ENCODE data around the gene PARVA.

The PARVA gene

GRCh38 chr11:12544986-12545775, 167.8 kb downstream of the PARVA start:
- DNase-seq, result no peak

GRCh38 chr11:12546122-12546521, 168.8 kb downstream of the PARVA start:
- DNase-seq, result no peak

- no peak for DNase-seq
Observed at GRCh38 chr11:12546660-12547059, 169.3 kb downstream of the PARVA start.

GRCh38 chr11:12547953-12548650, 170.7 kb downstream of the PARVA start:
- no peak for DNase-seq

GRCh38 chr11:12552692-12553091, 175.3 kb downstream of the PARVA start:
- DNase-seq, result no peak

- no peak for DNase-seq
Observed at GRCh38 chr11:12554122-12554521, 176.8 kb downstream of the PARVA start.

- no peak for DNase-seq
Observed at GRCh38 chr11:12556155-12556554, 178.8 kb downstream of the PARVA start.

GRCh38 chr11:12556788-12557384, 179.5 kb downstream of the PARVA start:
- peak in 5 of 58 donors; percentile 4 to 22 (median 8) for DNase-seq

- no peak for DNase-seq
Observed at GRCh38 chr11:12559011-12559410, 181.6 kb downstream of the PARVA start.

- no peak for DNase-seq
Observed at GRCh38 chr11:12560362-12560761, 183.0 kb downstream of the PARVA start.

- no peak for DNase-seq
Observed at GRCh38 chr11:12560861-12561260, 183.5 kb downstream of the PARVA start.

- no peak for DNase-seq
Observed at GRCh38 chr11:12564012-12564411, 186.6 kb downstream of the PARVA start.

GRCh38 chr11:12565406-12565805, 188.0 kb downstream of the PARVA start:
- DNase-seq, result no peak

GRCh38 chr11:12567746-12568460, 190.5 kb downstream of the PARVA start:
- DNase-seq, result no peak

- DNase-seq, result no peak
Observed at GRCh38 chr11:12569499-12570425, 192.4 kb downstream of the PARVA start.

GRCh38 chr11:12573707-12574485, 196.5 kb downstream of the PARVA start:
- no peak for DNase-seq

GRCh38 chr11:12577725-12578644, 200.6 kb downstream of the PARVA start:
- no peak for DNase-seq

- no peak for DNase-seq
Observed at GRCh38 chr11:12581416-12581815, 204.0 kb downstream of the PARVA start.

- DNase-seq, result no peak
Observed at GRCh38 chr11:12581923-12582322, 204.6 kb downstream of the PARVA start.
